Heart left ventricle (tissue), 16 donors: Measurements from ENCODE around the gene PGGHG. TPM values are rescaled to one million over a fixed set of nuclear protein-coding genes. Genes with fewer than 3 reads are reported as not detected.

Experiments used
- ATAC-seq, 4 donors: fragments of 200-7000 bp; cut with Tn5 transposase; one replicate each; pipeline ENCODE4 v1.9.1; 2020 to 2022; ENCODE audit warnings: moderate library complexity in 4 of 4, mild to moderate bottlenecking in 3 of 4, moderate number of reproducible peaks in 1 of 4
- DNase-seq, 5 donors: peaks; one replicate each; pipeline ENCODE4 v3.0.0-alpha.2; 2020
- H3K27ac ChIP-seq, 12 donors: fragments of 200-600 bp; sonication (generic) in 4 of 12; one replicate each; pipeline versions ENCODE4 v1.5.0 to v1.8.0; 2016 to 2022; ENCODE audit warnings: mild to moderate bottlenecking in 2 of 12
- H3K27me3 ChIP-seq, 9 donors: fragments of 200-600 bp; sonication (generic) in 2 of 9; one replicate each; pipeline versions ENCODE4 v1.5.1 to v1.8.0; 2016 to 2022; ENCODE audit warnings: mild to moderate bottlenecking in 3 of 9
- H3K36me3 ChIP-seq, 9 donors: fragments of 200-600 bp; sonication (generic) in 2 of 9; one replicate each; pipeline versions ENCODE4 v1.5.0 to v1.8.0; 2018 to 2022; ENCODE audit warnings: mild to moderate bottlenecking in 2 of 9
- H3K4me1 ChIP-seq, 12 donors: fragments of 200-600 bp; sonication (generic) in 4 of 12; one replicate each; pipeline versions ENCODE4 v1.5.0 to v1.8.0; 2016 to 2022; ENCODE audit warnings: mild to moderate bottlenecking in 3 of 12
- H3K4me3 ChIP-seq, 12 donors: fragments of 200-600 bp; sonication (generic) in 4 of 12; one replicate each; pipeline versions ENCODE4 v1.5.0 to v1.8.0; 2017 to 2022; ENCODE audit warnings: mild to moderate bottlenecking in 9 of 12, moderate library complexity in 4 of 12
- H3K9me3 ChIP-seq, 12 donors: fragments of 200-600 bp; sonication (generic) in 4 of 12; one replicate each; pipeline versions ENCODE4 v1.5.0 to v1.8.0; 2016 to 2022; ENCODE audit warnings: mild to moderate bottlenecking in 1 of 12
- POLR2A ChIP-seq, 2 donors: fragments of 450-650 bp; IDR thresholded peaks; one replicate each; pipeline ENCODE4 v1.6.1; 2017; ENCODE audit warnings: antibody characterized with exemption in 2 of 2, mild to moderate bottlenecking in 2 of 2, moderate library complexity in 2 of 2
- WGBS, 4 donors: extraction: QIAGEN DNeasy Blood & Tissue Kit in 2 of 4; methylation state at CpG; one replicate each; pipeline versions ENCODE4 v1.1.5 to v1.1.7; 2013 to 2018; 5-methylcytosine and 5-hydroxymethylcytosine counted together
- intact Hi-C, 10 donors: fragments of 100-400 bp; cut with DNase I; formaldehyde crosslinking; loops; one replicate each; pipeline versions ENCODE4 v1.11.1 to v1.14.2; 2022
- polyA plus RNA-seq, 2 donors: library from polyadenylated mRNA; stranded (reverse); fragments of 200-250 nt; gene quantifications; one replicate each; pipeline ENCODE4 v1.2.3, GENCODE V29; 2013
- total RNA-seq, 9 donors: library from RNA; depleted of rRNA in 2 of 9; stranded (reverse); fragments of >200 nt in 2 of 9; fragmentation: NEBNext Ultra II Directional in 3 of 9; extraction: Animal tissue kit (Norgen Biotek cat#: 25700) in 3 of 9; gene quantifications; one replicate each; pipeline versions ENCODE4 v1.1.0 to v1.2.4, GENCODE V29; 2016 to 2023
- TF ChIP-seq, protein P1 (sequence below), 12 donors: fragments of 200-600 bp; sonication (generic) in 4 of 12; IDR thresholded peaks; one replicate each; pipeline versions ENCODE4 v1.5.0 to v1.8.0; 2018 to 2022; ENCODE audit warnings: antibody characterized with exemption in 12 of 12, mild to moderate bottlenecking in 5 of 12
- donor health status: ischemic (EF 13 %, LVEDD 7.1; RV severe dilation, severe dysfunction).
- donor health status: healthy with polysubstance abuse.
- donor health status: DM: no; HTN: yes; CAD: no.
- donor health status: DM: no; HTN: no; CAD: no.
- donor health status: ischemic (EF 25% LVEDD 6.9; RV normal size, moderate dysfunction).
- donor health status: ischemic (EF 25% LVEDD 5.7; RV mildly dilated, moderate dysfunction).
- donor health status: healthy.
- donor health status: DM: yes; HTN: yes; CAD: no.
- donor health status: ischemic (EF 35%, LVEDD 5.7; RV mildly dilated, moderate dysfunction).
- donor health status: nonischemic (EF 11% LVEDD 7.7; RV severe dilation, severe dysfunction).
- donor health status: DM: yes; HTN: yes; CAD: no.
- donor health status: PGD.
- donor health status: ischemic (EF 29% LVEDD 5.4; RV normal size, mild dysfunction).
- donor health status: nonischemic (EF 23%, LVEDD 6.1; RV moderate dilation, normal function).

Gene PGGHG
- total and polyA plus RNA-seq, 11 donors: 4.5 to 15.7 (median 6.4) TPM

DNA sequence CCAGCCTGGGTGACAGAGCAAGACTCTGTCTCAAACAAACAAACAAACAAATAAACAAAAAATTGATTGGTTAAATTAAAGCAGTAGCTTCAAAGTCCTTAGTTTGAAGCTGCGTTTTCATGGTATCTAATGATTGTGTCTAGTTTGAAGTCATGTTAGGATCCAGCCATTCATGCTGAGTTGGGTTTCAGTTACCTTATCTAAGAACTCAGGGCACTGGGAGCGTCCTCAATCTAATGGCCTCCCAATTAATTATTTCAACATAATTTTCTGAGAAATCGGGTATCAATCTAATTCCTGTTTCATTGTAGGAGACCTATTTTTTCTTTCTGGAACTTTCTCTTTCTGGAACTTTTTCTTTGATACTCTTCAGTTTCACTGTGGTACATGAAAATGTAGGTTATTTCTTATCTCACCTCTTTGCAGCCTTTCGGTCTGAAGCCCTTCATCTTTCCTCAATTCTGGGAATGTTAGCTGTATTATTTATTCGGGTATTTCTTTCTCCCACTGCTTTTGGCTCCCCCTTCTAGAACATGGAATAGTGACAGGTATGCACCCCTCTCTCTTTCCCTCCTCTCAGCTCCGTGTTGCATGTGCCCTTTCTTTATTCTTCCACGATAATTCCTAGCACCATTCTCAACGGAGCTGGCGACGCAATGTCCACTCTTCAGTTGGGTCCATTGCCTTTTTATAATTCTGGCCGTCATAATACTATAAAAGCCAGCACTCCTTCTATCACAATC is 56.1 kb downstream of the PGGHG start:
- WGBS, 4 donors: 90 to 92% (median 90%) methylated on average over 11 of the region's 11 CpGs

More for the DNA sequence above, 56.1 kb downstream of the PGGHG start:
- DNase-seq (peak in 1 of 5 donors; percentile 1), ATAC-seq (no peak)
- no peaks in the 10 kb centered on the region for H3K9me3 ChIP-seq
- H3K27me3 ChIP-seq: no peaks in the 10 kb centered on the region
- intact Hi-C loops: no loop called here
- no peak overlapping the region for H3K4me3 ChIP-seq
- H3K36me3 ChIP-seq: no peaks in the 10 kb centered on the region
- TF ChIP-seq POLR2A (IDR thresholded peaks at IDR 0.05): no peak
- TF ChIP-seq, protein P1, sequence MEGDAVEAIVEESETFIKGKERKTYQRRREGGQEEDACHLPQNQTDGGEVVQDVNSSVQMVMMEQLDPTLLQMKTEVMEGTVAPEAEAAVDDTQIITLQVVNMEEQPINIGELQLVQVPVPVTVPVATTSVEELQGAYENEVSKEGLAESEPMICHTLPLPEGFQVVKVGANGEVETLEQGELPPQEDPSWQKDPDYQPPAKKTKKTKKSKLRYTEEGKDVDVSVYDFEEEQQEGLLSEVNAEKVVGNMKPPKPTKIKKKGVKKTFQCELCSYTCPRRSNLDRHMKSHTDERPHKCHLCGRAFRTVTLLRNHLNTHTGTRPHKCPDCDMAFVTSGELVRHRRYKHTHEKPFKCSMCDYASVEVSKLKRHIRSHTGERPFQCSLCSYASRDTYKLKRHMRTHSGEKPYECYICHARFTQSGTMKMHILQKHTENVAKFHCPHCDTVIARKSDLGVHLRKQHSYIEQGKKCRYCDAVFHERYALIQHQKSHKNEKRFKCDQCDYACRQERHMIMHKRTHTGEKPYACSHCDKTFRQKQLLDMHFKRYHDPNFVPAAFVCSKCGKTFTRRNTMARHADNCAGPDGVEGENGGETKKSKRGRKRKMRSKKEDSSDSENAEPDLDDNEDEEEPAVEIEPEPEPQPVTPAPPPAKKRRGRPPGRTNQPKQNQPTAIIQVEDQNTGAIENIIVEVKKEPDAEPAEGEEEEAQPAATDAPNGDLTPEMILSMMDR (IDR thresholded peaks at IDR 0.05): no peak
- H3K27ac ChIP-seq: no peak overlapping the region
- H3K4me1 ChIP-seq: peaks cover 0 to 7% (median 0%) of the 10 kb centered on the region in 12 donors

Other genes starting within 250 kb of the PGGHG start
- not detected for gene SCGB1C1, start 96.0 kb upstream of the PGGHG start, total RNA-seq
- gene SCGB1C1, start 96.0 kb upstream of the PGGHG start, polyA plus RNA-seq: not detected
- gene BET1L, start 81.7 kb upstream of the PGGHG start, total RNA-seq: 10 to 100 TPM; 16.4 to 32.2 (median 20.9) TPM
- gene BET1L, start 81.7 kb upstream of the PGGHG start, polyA plus RNA-seq: 10 to 100 TPM; 12.9 to 28.0 TPM
- gene RIC8A, start 81.4 kb upstream of the PGGHG start, total RNA-seq: 10 to 100 TPM; 48.7 to 94.1 (median 74.3) TPM
- gene RIC8A, start 81.4 kb upstream of the PGGHG start, polyA plus RNA-seq: 10 to 100 TPM; 32.7 to 99.5 TPM
- gene SIRT3, start 52.8 kb upstream of the PGGHG start, total RNA-seq: 10 to 100 TPM; 21.6 to 46.5 (median 27.8) TPM
- gene SIRT3, start 52.8 kb upstream of the PGGHG start, polyA plus RNA-seq: 10 to 100 TPM; 21.2 to 23.6 TPM
- gene PSMD13, start 52.1 kb upstream of the PGGHG start, total RNA-seq: 100 to 1,000 TPM in 2 of 9 donors, 10 to 100 TPM in 7; 75.1 to 110 (median 87.5) TPM
- 100 to 1,000 TPM; 119 to 140 TPM for gene PSMD13, start 52.1 kb upstream of the PGGHG start, polyA plus RNA-seq
- under 1 TPM in 4 of 9 donors, not detected in 5; 0.09 to 0.20 (median 0.16) TPM for gene NLRP6, start 10.7 kb upstream of the PGGHG start, total RNA-seq
- gene NLRP6, start 10.7 kb upstream of the PGGHG start, polyA plus RNA-seq: under 1 TPM in 1 of 2 donors, not detected in 1; 0.14 TPM
- not detected for gene IFITM5, start 10.4 kb downstream of the PGGHG start, total RNA-seq
- not detected for gene IFITM5, start 10.4 kb downstream of the PGGHG start, polyA plus RNA-seq
- 100 to 1,000 TPM; 116 to 412 (median 149) TPM for gene IFITM2, start 18.7 kb downstream of the PGGHG start, total RNA-seq
- 100 to 1,000 TPM; 270 to 501 TPM for gene IFITM2, start 18.7 kb downstream of the PGGHG start, polyA plus RNA-seq
- 100 to 1,000 TPM in 6 of 9 donors, 10 to 100 TPM in 3; 61.3 to 277 (median 127) TPM for gene IFITM1, start 24.9 kb downstream of the PGGHG start, total RNA-seq
- 100 to 1,000 TPM; 158 to 278 TPM for gene IFITM1, start 24.9 kb downstream of the PGGHG start, polyA plus RNA-seq
- gene IFITM3, start 31.7 kb downstream of the PGGHG start, total RNA-seq: 100 to 1,000 TPM; 144 to 781 (median 214) TPM
- 100 to 1,000 TPM; 501 to 873 TPM for gene IFITM3, start 31.7 kb downstream of the PGGHG start, polyA plus RNA-seq
- 1 to 10 TPM in 2 of 9 donors, under 1 TPM in 5, not detected in 2; 0.28 to 1.9 (median 0.67) TPM for gene B4GALNT4, start 80.4 kb downstream of the PGGHG start, total RNA-seq
- gene B4GALNT4, start 80.4 kb downstream of the PGGHG start, polyA plus RNA-seq: under 1 TPM; 0.68 to 0.91 TPM
- 1 to 10 TPM in 5 of 9 donors, under 1 TPM in 4; 0.15 to 2.0 (median 1.0) TPM for gene PKP3, start 105.1 kb downstream of the PGGHG start, total RNA-seq
- under 1 TPM; 0.17 to 0.34 TPM for gene PKP3, start 105.1 kb downstream of the PGGHG start, polyA plus RNA-seq
- 10 to 100 TPM; 22.6 to 65.6 (median 30.4) TPM for gene SIGIRR, start 125.9 kb downstream of the PGGHG start, total RNA-seq
- 100 to 1,000 TPM in 1 of 2 donors, 10 to 100 TPM in 1; 41.2 to 105 TPM for gene SIGIRR, start 125.9 kb downstream of the PGGHG start, polyA plus RNA-seq
- 1 to 10 TPM in 2 of 9 donors, under 1 TPM in 1, not detected in 6; 0.21 to 3.1 (median 2.7) TPM for gene ANO9, start 152.9 kb downstream of the PGGHG start, total RNA-seq
- gene ANO9, start 152.9 kb downstream of the PGGHG start, polyA plus RNA-seq: under 1 TPM; 0.07 to 0.19 TPM
- gene PTDSS2, start 161.2 kb downstream of the PGGHG start, total RNA-seq: 10 to 100 TPM; 20.3 to 43.0 (median 25.7) TPM
- gene PTDSS2, start 161.2 kb downstream of the PGGHG start, polyA plus RNA-seq: 10 to 100 TPM; 33.1 to 36.2 TPM
- gene RNH1, start 218.1 kb downstream of the PGGHG start, total RNA-seq: 100 to 1,000 TPM; 132 to 247 (median 158) TPM
- 100 to 1,000 TPM in 1 of 2 donors, 10 to 100 TPM in 1; 58.2 to 207 TPM for gene RNH1, start 218.1 kb downstream of the PGGHG start, polyA plus RNA-seq
- gene HRAS, start 246.4 kb downstream of the PGGHG start, total RNA-seq: 10 to 100 TPM; 44.0 to 65.4 (median 55.6) TPM
- 10 to 100 TPM; 83.3 to 99.3 TPM for gene HRAS, start 246.4 kb downstream of the PGGHG start, polyA plus RNA-seq
- under 1 TPM in 7 of 9 donors, not detected in 2; 0.07 to 0.35 (median 0.20) TPM for gene LRRC56, start 248.4 kb downstream of the PGGHG start, total RNA-seq
- under 1 TPM; 0.19 to 0.30 TPM for gene LRRC56, start 248.4 kb downstream of the PGGHG start, polyA plus RNA-seq